H54 (cell line): ENCODE data around the gene MAGT1.
A peak's percentile ranks its signal among the peaks of the same experiment; 100 is the strongest.

Experiments
- DNase-seq: peaks from one replicate; pipeline ENCODE4 v3.0.0; 2011; ENCODE audit warnings: low spot score, mixed read lengths; ENCODE audit not compliant: insufficient read length
- FAIRE-seq: peaks from 3 replicates; lab custom pipeline; 2011; peaks lifted over from hg19 to GRCh38; lab: Jason Lieb, UNC
- POLR2A ChIP-seq: IDR thresholded peaks from 2 replicates; pipeline ENCODE4 v1.6.1; 2011; ENCODE audit warnings: low read depth, mild to moderate bottlenecking, low read length

MAGT1 gene

DNA sequence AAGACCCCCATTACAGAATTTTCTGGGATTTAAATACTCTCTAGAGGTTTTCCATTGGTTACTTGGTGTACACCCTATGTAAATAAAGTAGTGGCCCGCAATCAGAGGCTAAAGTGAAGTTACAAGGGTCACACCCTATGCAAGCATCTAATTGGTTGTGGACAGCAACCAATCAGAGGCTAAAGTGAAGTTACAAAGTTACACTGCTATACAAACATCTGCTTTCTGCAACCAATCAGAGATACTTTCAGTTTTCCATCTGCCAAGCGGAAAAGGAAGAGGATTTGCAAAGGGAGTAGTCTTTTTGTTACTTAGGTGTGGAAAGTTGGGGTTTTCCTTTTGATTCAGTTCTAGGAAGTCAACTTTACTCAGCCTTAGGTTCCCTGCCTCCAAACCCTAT, 107.2 kb downstream of the MAGT1 start:
- no peak for TF ChIP-seq POLR2A
- peak; percentile 27 for DNase-seq
- peak; percentile 97 for FAIRE-seq

DNA sequence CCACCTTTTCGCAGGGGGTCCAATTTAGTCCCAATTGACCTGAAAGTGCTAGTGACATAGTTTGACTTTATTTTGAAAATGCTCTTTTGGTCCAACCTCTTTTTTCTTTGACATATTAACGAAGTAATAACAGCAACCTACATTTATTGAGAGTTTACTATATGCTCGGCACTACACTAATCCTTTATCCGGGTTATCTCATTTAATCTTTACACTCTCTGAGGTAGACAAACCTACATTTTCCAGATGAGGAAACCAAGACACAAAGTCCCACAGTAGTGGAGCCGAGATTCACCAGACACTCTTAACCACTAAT, 108.9 kb downstream of the MAGT1 start:
- no peak for TF ChIP-seq POLR2A
- DNase-seq (no peak), FAIRE-seq (no peak)

DNA sequence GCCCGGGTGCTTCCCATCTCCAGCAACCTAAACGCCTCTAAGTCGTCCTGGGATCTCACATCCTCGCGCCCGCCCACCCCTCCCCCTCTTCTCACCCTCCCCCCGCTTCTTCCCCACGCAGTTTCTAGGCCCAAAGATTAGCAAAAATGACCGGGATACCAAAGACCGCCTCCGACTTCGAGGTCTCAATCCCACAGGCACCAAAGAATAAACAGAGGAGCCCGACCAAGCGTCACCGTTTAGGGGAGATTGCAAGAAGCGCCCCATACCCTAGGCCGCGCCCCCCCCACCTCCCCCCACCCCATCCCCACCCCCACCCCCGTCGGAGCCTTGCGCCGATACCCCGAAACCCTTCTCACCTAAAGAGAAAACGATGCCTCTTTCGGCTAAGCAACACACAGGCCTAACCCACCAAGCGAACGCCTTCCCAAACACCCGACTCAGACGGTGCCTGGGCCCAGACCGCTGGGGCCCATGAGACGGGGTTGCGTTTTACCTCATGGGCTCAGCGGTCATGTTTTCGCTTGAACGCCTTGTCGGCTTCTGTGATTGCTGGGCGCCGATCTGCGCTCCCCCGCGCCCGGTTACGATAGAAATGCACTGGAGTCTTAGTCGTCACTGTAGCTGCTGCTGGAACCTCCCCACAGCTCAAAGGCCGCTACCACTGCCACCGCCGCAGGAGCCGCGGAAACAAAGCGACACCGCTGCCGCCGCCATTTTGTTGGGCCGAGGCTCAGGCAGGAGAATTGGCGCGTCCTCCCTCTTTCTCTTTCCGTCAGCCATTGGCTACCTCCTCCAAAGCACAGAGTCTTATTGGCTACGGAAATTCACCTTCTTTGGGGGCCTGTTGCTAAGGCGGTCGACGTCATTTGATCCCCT, 109.5 kb downstream of the MAGT1 start, which contains the start of gene ATRX:
TSS of gene ATRX (minus strand) at position 731 of the 879 bp plus-strand sequence. CDS start at position 516, 215 bp downstream.
- TF ChIP-seq POLR2A: peak; percentile 76
- DNase-seq (peak; percentile 52), FAIRE-seq (peak; percentile 93)

DNA sequence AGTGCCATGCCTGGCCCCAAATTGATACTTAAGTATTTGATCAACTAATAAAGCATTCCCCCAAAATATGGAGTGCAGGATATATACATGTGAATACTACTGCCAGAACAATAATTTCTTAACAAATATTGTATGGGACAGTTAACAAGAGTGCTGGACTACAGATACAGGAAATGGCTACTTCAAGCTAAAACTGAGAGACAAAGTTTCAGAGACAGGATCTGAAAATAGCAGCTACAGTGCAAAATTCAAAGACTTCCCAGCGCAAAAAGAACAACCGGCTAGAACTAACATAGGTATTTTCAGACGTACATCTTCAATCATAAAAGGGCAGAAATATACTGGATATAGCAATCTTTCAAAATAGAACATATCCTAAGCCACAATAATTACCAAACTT, 115.5 kb downstream of the MAGT1 start:
- FAIRE-seq: no peak
- no peak for DNase-seq
- TF ChIP-seq POLR2A: no peak

DNA sequence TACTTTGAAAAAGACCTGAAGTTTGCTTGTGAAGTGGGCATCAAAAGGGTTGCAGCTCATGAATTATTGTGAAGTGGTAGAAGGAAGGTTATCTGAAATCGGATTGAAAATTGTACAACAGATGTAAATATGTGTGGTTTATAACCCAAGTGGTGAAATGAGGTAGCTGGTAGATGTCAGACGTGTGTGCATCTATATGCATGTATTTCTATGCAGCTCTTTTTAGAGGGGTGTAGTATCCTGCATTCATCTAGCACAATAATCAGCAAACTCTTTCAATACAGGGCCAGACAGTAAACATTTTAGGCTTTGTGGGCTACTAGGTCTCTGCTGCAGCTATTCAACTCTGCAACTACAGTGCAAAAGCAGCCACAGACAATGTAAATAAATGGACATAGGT, 118.6 kb downstream of the MAGT1 start:
- FAIRE-seq (no peak), DNase-seq (no peak)
- TF ChIP-seq POLR2A: no peak
